ENCODE data around the gene GID8.
"Not testable (repeated sequence)": the region's sequence is repeated elsewhere in the genome, so short reads cannot be mapped to it uniquely, and the experiment has no call there.

GID8 gene

DNA sequence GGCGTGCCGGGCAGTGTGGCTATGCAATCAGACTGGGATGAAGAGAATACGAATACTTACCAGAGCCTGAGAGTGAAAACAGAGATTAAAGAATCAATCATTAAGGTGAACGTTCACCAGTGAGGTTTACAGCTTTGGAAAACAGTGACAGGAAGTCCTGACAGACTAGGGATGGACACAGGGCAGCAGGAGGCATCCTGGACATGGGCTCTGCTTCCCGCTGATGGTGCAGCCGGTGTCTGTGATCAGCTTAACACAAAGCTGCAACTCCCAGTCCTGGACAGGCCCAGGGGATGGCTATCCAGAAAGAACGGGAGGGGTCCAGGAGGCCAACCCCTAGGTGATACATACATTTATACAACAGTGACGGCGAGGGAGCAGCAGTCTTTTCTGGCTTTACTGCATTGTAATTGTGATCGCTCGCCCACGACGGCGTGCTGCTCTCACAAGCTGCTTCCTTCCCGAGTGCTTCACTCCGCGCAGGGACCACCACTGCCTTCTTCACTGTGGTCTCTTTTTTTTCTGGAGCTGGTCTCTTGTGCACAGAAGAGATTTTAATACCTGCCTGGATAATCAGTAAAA is 32.3 kb upstream of the GID8 start:
- no peak for DNase-seq

GRCh38 chr20:62906209-62906608 is 31.7 kb upstream of the GID8 start:
- no peak for DNase-seq

- no peak for DNase-seq
These were observed 31.1 kb upstream of the GID8 start for GRCh38 chr20:62906647-62907375.

DNA sequence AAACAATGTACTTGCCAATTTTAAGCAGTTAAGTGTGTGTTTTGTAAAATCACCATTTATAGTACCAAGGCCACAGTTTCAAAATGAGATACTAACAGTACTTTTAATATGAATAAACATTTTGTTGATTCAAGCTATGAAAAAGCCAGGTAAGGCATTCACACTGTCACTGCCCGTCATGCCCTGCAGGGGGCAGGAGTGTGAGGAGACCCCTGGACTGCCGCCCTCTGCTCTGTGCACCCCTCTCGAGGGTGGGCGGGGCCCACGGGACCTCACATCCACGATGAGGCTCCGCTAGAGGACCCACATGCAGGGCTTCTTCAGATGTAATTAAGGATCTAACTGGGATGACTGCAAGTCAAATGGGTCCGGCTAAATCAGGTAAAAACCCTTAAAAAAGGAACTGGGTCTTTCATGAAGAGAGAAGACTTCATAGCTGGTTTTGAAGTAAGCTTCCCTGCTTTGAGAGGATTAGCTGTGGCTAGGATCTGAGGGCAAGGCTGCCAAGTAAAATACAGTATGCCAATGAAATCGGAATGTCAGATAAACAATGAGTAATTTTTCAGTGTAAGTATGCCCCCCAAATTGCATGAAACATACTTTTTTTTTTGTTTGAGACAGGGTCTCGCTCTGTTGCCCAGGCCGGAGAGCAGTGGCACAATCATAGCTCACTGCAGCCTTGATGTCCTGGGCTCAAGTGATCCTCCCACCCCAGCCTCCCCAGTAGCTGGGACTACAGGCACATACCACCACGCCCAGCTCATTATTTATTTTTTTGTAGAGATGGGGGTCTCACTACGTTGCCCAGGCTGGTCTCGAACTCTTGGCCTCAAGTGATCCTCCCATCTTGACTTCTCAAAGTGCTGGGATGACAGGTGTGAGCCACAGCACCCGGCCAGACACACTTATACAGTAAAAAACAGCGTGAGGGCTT is 30.3 kb upstream of the GID8 start:
- no peak for DNase-seq

- DNase-seq: no peak
These were observed 28.8 kb upstream of the GID8 start for GRCh38 chr20:62908971-62909791.

- no peak for DNase-seq
These were observed 27.7 kb upstream of the GID8 start for GRCh38 chr20:62910217-62910766.

DNA sequence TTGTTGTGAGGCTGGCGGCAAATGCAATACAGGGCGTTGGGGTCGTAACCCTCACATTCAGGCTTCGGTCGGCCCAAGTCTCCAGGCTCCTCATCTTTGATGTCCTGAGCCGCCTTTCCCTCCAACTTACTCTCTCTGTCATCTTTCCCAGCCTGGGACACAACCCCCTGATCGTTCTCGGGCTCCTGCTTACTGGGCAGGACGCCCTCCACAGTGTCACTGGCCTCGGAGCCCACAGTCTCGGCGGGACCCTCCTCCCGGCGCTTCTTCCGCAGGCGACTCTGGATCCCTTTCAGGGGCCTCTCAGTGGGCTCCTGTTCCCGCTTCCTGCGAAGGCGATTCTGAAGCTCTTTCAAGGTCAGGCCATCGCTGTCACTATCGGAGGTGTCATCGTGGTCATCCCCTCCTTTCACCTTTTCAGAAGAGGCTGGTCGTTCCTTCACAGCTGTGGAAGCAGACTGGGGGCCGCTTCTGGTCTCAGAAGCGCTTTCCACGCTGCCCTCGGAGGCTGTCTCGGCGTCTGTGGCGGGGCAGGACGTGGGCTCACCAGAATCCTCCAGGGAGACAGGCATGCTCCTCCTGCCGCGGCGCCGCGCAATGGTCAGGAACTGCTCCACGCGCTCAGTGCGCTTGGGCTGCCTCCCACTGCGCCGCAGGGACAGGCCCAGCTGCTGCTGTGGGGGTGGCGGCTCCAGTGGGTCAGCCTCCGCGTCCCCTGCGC is 27.0 kb upstream of the GID8 start:
- no peak for DNase-seq

GRCh38 chr20:62911701-62912280 is 26.2 kb upstream of the GID8 start:
- no peak for DNase-seq

GRCh38 chr20:62913043-62913630 is 24.8 kb upstream of the GID8 start:
- DNase-seq: no peak

GRCh38 chr20:62914436-62914835 is 23.5 kb upstream of the GID8 start:
- DNase-seq: no peak

- DNase-seq: no peak
These were observed 22.9 kb upstream of the GID8 start for GRCh38 chr20:62914970-62915457.

DNA sequence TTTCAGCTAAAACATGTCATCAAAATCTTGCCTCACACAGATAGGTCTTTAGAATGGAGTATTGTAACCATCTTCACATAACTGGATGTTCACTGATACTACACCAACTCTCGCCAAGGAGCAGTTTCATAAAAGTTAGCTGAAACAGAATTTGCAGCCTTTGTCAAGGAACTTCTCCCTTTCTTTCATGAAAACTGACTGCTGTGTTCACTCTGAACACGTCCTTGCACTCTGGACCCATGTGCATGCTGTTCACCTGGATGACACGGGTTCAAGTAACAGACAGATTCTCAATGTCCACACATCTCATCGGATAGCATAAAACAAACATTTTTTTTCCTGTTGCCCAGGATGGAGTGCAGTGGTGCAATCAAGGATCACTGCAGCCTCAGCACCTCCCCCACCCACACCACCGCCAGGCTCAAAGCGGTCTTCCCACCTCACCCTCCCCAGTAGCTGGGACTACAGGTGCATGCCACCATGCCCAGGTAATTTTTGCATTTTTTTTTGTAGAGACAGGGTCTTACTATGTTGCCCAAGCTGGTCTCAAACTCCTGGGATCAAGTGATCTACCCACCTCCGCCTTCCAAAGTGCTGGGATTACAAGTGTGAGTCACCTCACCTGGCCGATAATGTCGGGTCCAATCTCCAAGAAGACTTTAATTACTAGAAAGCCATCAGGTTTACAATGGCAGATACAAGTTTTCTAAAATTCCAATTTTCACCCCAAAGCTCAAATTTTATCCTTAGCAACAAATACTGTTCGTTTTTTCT is 21.1 kb upstream of the GID8 start:
- DNase-seq: no peak

DNA sequence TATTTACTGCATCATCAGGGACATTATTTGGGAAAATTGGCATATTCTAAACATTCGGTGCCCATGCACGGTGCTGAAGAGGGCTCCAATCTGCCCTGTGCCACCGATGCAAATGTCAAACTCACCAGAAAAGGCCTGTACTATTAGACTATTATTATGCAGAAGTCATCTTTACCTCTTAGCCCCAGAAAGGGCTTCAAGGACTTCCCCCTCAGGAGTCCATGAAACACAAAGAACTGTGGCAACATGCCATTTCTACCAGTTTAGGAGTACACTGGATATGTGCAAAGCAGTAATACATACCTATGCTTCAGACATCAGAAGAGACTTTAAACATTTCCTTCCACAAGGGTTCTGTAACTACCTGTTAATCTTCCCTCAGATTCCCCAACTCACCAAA is 20.2 kb upstream of the GID8 start:
- DNase-seq: no peak

GRCh38 chr20:62918147-62918546 is 19.8 kb upstream of the GID8 start:
- no peak for DNase-seq

GRCh38 chr20:62918831-62919230 is 19.1 kb upstream of the GID8 start:
- no peak for DNase-seq

DNA sequence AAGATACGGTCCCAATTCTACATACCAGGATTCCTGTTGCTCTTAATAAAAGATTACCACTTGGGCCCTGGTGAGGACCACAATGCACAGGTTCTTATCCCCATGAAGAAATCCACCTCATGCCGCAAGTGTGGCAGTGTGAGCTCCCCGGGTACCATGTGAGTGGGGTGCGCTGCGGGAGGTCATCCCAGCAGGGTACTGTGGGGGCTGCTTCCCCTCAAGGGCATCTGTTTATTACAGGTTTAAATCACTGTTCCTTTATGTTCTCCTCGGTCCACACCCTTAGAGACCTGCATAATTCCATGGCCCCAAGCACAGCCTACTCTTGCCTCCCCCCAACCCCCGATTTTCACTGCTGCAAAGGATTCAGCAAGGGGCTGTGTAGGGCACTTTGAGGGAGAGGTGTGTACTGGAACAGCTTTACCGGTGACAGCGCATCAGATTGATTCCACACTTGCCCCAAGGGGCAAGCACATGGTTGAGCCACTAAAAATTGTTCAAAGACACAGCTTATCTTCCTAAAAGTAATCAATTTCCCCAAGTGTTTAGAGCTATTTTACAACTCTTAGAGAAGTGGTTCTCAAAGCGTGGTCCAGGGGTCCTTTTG is 17.8 kb upstream of the GID8 start:
- no peak for DNase-seq

- DNase-seq: no peak
These were observed 16.7 kb upstream of the GID8 start for GRCh38 chr20:62921119-62921687.

DNA sequence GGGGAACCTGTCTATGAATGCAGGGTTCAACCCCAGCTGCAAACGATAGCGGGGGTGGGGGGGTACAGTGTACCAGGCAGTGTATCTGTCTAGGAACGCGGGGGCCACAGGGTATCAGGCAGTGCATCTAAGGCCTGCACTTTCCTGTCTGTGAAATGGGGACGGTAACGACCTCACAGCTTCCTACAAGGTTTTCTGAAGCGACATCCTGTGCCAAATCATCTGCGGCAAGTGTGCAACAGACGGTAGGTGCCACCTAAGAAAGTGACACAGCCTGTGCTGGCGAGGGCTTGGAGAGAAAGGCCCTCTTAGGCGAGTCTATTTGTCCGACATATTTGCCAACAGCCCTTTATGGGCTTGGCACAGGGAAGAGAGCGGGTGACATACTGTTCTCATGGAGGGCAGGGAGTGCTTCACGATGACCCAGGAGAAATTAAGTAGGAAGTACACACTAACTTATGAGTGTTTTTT is 15.5 kb upstream of the GID8 start:
- no peak for DNase-seq

- DNase-seq: not testable (repeated sequence)
These were observed 14.8 kb upstream of the GID8 start for GRCh38 chr20:62923059-62923668.

Measured in cortex of kidney (tissue), 1 donor.